Measurements from ENCODE around the gene C10orf143. TPM values are rescaled to one million over a fixed set of nuclear protein-coding genes. Genes with fewer than 3 reads are reported as not detected.

The C10orf143 gene
- total and polyA plus RNA-seq, 2 of the 8 experiments (the other 6 are each of a cell fraction or from before 2014, with no cell fraction given) = 1.6 to 2.0 TPM

- ChIA-PET POLR2A (ENCODE audit: partially characterized antibody) (no interaction called here), CTCF (ENCODE audit: partially characterized antibody) (interaction anchor here (1.3 kb wide), 1 partner anchor 10 kb away, joined by 4 read pairs; no protein-coding TSS in a partner anchor)
- Histone ChIP-seq H2BK20ac (ENCODE audit: low read length) (no peak overlapping the region), H2BK15ac (ENCODE audit: low read length) (no peak overlapping the region), H3K4me3 (ENCODE audit: extremely low read depth in 1 of 4, insufficient read depth in 2 of 4, low read depth in 3 of 4, low read length in 4 of 4) (no peak overlapping the region), H3K9ac (replicated peaks in 1 of 4; ENCODE audit: extremely low read depth in 1 of 4, low read depth in 3 of 4, low read length in 3 of 4) (no peak overlapping the region), H2AK5ac (ENCODE audit: low read depth, low read length) (no peak overlapping the region), H4K5ac (ENCODE audit: insufficient read length, low read depth, low read length) (no peak overlapping the region), H3K23ac (ENCODE audit: insufficient read length) (no peak overlapping the region), H3K18ac (ENCODE audit: extremely low read depth, low read length) (no peak overlapping the region), H3K9me3 (ENCODE audit: insufficient read depth in 2 of 2, low read depth in 1 of 2, low read length in 1 of 2) (no peaks in the 10 kb centered on the region), H4K91ac (replicated peaks; ENCODE audit: insufficient read length, low read length) (no peak overlapping the region), H2BK5ac (ENCODE audit: low read depth, low read length) (no peak overlapping the region), H2AFZ (ENCODE audit: low read length) (no peak overlapping the region), H3K56ac (replicated peaks; ENCODE audit: insufficient read length, low read depth, low read length) (no peak overlapping the region), H4K20me1 (replicated peaks in 1 of 2; ENCODE audit: control insufficient read depth in 1 of 2, insufficient read depth in 2 of 2, low read length in 2 of 2) (peaks cover 0 to 2% of the 10 kb centered on the region in 2 experiments), H2BK120ac (replicated peaks; ENCODE audit: low read depth, low read length) (no peak overlapping the region), H3K4me1 (replicated peaks in 1 of 4; ENCODE audit: control insufficient read depth in 3 of 4, insufficient read depth in 4 of 4, low read length in 3 of 4) (no peaks in the 10 kb centered on the region), H3K4ac (replicated peaks; ENCODE audit: insufficient read length, low read depth, low read length) (no peak overlapping the region), H3K23me2 (ENCODE audit: low read depth, low read length) (no peaks in the 10 kb centered on the region), H3K27me3 (replicated peaks in 1 of 4; ENCODE audit: control insufficient read depth in 3 of 4, extremely low read depth in 1 of 4, insufficient read depth in 3 of 4, low read length in 3 of 4) (no peaks in the 10 kb centered on the region; a peak in 1 of 7 replicates), H3K14ac (ENCODE audit: insufficient read length) (no peak overlapping the region), H3K27ac (ENCODE audit: low read depth, low read length) (no peak overlapping the region), H4K8ac (ENCODE audit: extremely low read depth, insufficient read depth, low read length) (no peak overlapping the region), H3K79me1 (ENCODE audit: low read depth, low read length) (no peaks in the 10 kb centered on the region), H3K36me3 (ENCODE audit: control insufficient read depth in 2 of 4, insufficient read depth in 4 of 4, low read length in 3 of 4) (no peaks in the 10 kb centered on the region), H3K79me2 (ENCODE audit: control insufficient read depth in 1 of 2, insufficient read depth in 2 of 2, low read length in 2 of 2) (no peaks in the 10 kb centered on the region), H2BK12ac (ENCODE audit: low read depth, low read length) (no peak overlapping the region), H3K4me2 (ENCODE audit: insufficient read depth in 1 of 2, low read depth in 2 of 2, low read length in 2 of 2) (no peak overlapping the region)
- FAIRE-seq (no peak), DNase-seq (ENCODE audit: low read depth in 1 of 2, low spot score in 2 of 2) (no peak)
- TF ChIP-seq CHD1 (IDR thresholded peaks at IDR 0.05; ENCODE audit: low read depth, low read length) = no peak
- TF ChIP-seq TAF7 (optimal IDR thresholded peaks at IDR 0.05; ENCODE audit: borderline replicate concordance, low read depth, low read length) = no peak
- no peak for TF ChIP-seq SP1 (IDR thresholded peaks at IDR 0.05; ENCODE audit: low read depth, low read length)
- no peak for TF ChIP-seq SIN3A (conservative IDR thresholded peaks at IDR 0.05 in 1 of 2, IDR thresholded peaks at IDR 0.05 in 1 of 2; ENCODE audit: low read depth in 1 of 2, low read length in 2 of 2)
- 84% methylated on average over 14 of the region's 14 CpGs; no CpG with 5 or more reads in 1 of the 2 experiments for WGBS, 2 experiments (ENCODE audit: extremely low coverage in 1 of 2, insufficient coverage in 1 of 2, insufficient read length in 1 of 2, insufficient replicate concordance in 2 of 2, low coverage in 1 of 2, low lambda C conversion rate in 2 of 2, missing lambda C conversion rate in 1 of 2)
These were observed 73.4 kb downstream of the C10orf143 start for GRCh38 chr10:130037169-130037661.

Measured in H1 (cell line).